ENCODE data around the gene PRDM11. TPM values are rescaled to one million over a fixed set of nuclear protein-coding genes. Genes with fewer than 3 reads are reported as not detected.
A peak's percentile ranks its signal among the peaks of the same experiment; 100 is the strongest.

PRDM11 gene
- total and polyA plus RNA-seq, 2 of the 8 experiments (the other 6 are each of a cell fraction or from before 2014, with no cell fraction given): 3.6 to 11.7 TPM

- WGBS, 2 experiments (ENCODE audit: extremely low coverage in 1 of 2, insufficient coverage in 1 of 2, insufficient read length in 1 of 2, insufficient replicate concordance in 2 of 2, low coverage in 1 of 2, low lambda C conversion rate in 2 of 2, missing lambda C conversion rate in 1 of 2): 25% methylated on average over 3 of the region's 3 CpGs; no CpG with 5 or more reads in 1 of the 2 experiments
- TF ChIP-seq TBP (IDR thresholded peaks at IDR 0.05; ENCODE audit: low read depth, low read length): no peak
Observed at GRCh38 chr11:45145083-45145378, 1.4 kb upstream of the PRDM11 start.

More at GRCh38 chr11:45145083-45145378, 1.4 kb upstream of the PRDM11 start:
- no peak overlapping the region for H3K27ac ChIP-seq (ENCODE audit: low read depth, low read length)
- H4K20me1 ChIP-seq (replicated peaks in 1 of 2; ENCODE audit: control insufficient read depth in 1 of 2, insufficient read depth in 2 of 2, low read length in 2 of 2): no peaks in the 10 kb centered on the region
- ChIA-PET POLR2A (ENCODE audit: partially characterized antibody) (interaction anchor here (1.2 to 1.3 kb wide), 2 partner anchors 18 to 65 kb away, joined by 3 to 6 read pairs; no protein-coding TSS in a partner anchor), CTCF (ENCODE audit: partially characterized antibody) (interaction anchor here (0.9 to 1.7 kb wide), 6 partner anchors 12 to 193 kb away, joined by 3 to 5 read pairs (median 3); no protein-coding TSS in a partner anchor)
- H3K36me3 ChIP-seq (ENCODE audit: control insufficient read depth in 2 of 4, insufficient read depth in 4 of 4, low read length in 3 of 4): no peaks in the 10 kb centered on the region
- peaks cover 12% of the 10 kb centered on the region for H3K79me1 ChIP-seq (ENCODE audit: low read depth, low read length)
- DNase-seq (ENCODE audit: low read depth in 1 of 2, low spot score in 2 of 2) (peak in 1 of 2 experiments; percentile 32), FAIRE-seq (no peak)
- H3K18ac ChIP-seq (ENCODE audit: extremely low read depth, low read length): no peak overlapping the region
- H3K9ac ChIP-seq (replicated peaks in 1 of 4; ENCODE audit: extremely low read depth in 1 of 4, low read depth in 3 of 4, low read length in 3 of 4): no peak overlapping the region
- H3K4me2 ChIP-seq (ENCODE audit: insufficient read depth in 1 of 2, low read depth in 2 of 2, low read length in 2 of 2): peak overlapping the region; percentile 76 to 86
- peaks cover 3 to 26% of the 10 kb centered on the region in 2 experiments; a peak in 3 of 4 replicates for H3K79me2 ChIP-seq (ENCODE audit: control insufficient read depth in 1 of 2, insufficient read depth in 2 of 2, low read length in 2 of 2)
- peaks cover 0 to 24% (median 10%) of the 10 kb centered on the region in 4 experiments; a peak in 5 of 7 replicates for H3K27me3 ChIP-seq (replicated peaks in 1 of 4; ENCODE audit: control insufficient read depth in 3 of 4, extremely low read depth in 1 of 4, insufficient read depth in 3 of 4, low read length in 3 of 4)
- no peak overlapping the region for H4K91ac ChIP-seq (replicated peaks; ENCODE audit: insufficient read length, low read length)
- no peak overlapping the region for H2BK20ac ChIP-seq (ENCODE audit: low read length)
- H2AK5ac ChIP-seq (ENCODE audit: low read depth, low read length): no peak overlapping the region
- no peak overlapping the region for H4K8ac ChIP-seq (ENCODE audit: extremely low read depth, insufficient read depth, low read length)
- no peak overlapping the region for H2AFZ ChIP-seq (ENCODE audit: low read length)
- no peak overlapping the region for H3K56ac ChIP-seq (replicated peaks; ENCODE audit: insufficient read length, low read depth, low read length)
- H3K14ac ChIP-seq (ENCODE audit: insufficient read length): no peak overlapping the region
- peaks cover 0 to 3% of the 10 kb centered on the region in 2 experiments; a peak in 1 of 4 replicates for H3K9me3 ChIP-seq (ENCODE audit: insufficient read depth in 2 of 2, low read depth in 1 of 2, low read length in 1 of 2)
- H2BK120ac ChIP-seq (replicated peaks; ENCODE audit: low read depth, low read length): no peak overlapping the region
- no peak overlapping the region for H2BK15ac ChIP-seq (ENCODE audit: low read length)
- no peak overlapping the region for H4K5ac ChIP-seq (ENCODE audit: insufficient read length, low read depth, low read length)
- H3K23ac ChIP-seq (ENCODE audit: insufficient read length): no peak overlapping the region
- peaks cover 11% of the 10 kb centered on the region for H3K23me2 ChIP-seq (ENCODE audit: low read depth, low read length)
- no peak overlapping the region for H2BK12ac ChIP-seq (ENCODE audit: low read depth, low read length)
- peaks cover 0 to 11% (median 4%) of the 10 kb centered on the region in 4 experiments; a peak in 4 of 7 replicates for H3K4me1 ChIP-seq (replicated peaks in 1 of 4; ENCODE audit: control insufficient read depth in 3 of 4, insufficient read depth in 4 of 4, low read length in 3 of 4)
- H2BK5ac ChIP-seq (ENCODE audit: low read depth, low read length): no peak overlapping the region
- H3K4me3 ChIP-seq (ENCODE audit: extremely low read depth in 1 of 4, insufficient read depth in 2 of 4, low read depth in 3 of 4, low read length in 4 of 4): peak overlapping the region; percentile 53 to 85 (median 62); a peak in 5 of 8 replicates
- no peak overlapping the region for H3K4ac ChIP-seq (replicated peaks; ENCODE audit: insufficient read length, low read depth, low read length)

Measured in H1 (cell line).